GM12878 (cell line): ENCODE results near the gene CELF2.

Experiments used
- CTCF ChIP-seq, 3 experiments: IDR thresholded peaks in 2 of 3; conservative IDR thresholded peaks in 1 of 3; 2 replicates each; pipeline ENCODE4 v1.5.1; 2011; ENCODE audit warnings: low read depth in 3 of 3, low read length in 3 of 3, mild to moderate bottlenecking in 3 of 3, control low read depth in 2 of 3, moderate library complexity in 2 of 3, inconsistent platforms in 1 of 3, mixed read lengths in 1 of 3; ENCODE audit not compliant: control insufficient read depth in 2 of 3, insufficient read depth in 1 of 3; ENCODE audit errors: extremely low read depth in 1 of 3
- HDAC6 ChIP-seq: fragments of 200-600 bp; sonication (generic); IDR thresholded peaks from one replicate; pipeline ENCODE4 v1.8.0; 2017; ENCODE audit warnings: antibody characterized with exemption; ENCODE audit not compliant: unreplicated experiment
- IRF5 ChIP-seq: fragments of 450-650 bp; IDR thresholded peaks from 2 replicates; pipeline ENCODE4 v1.6.1; 2017; ENCODE audit warnings: borderline replicate concordance
- JUND ChIP-seq: IDR thresholded peaks from 2 replicates; pipeline ENCODE4 v1.6.1; 2012; ENCODE audit warnings: low read depth, mild to moderate bottlenecking, low read length, improper control_type of control experiment, moderate library complexity
- MYC ChIP-seq: IDR thresholded peaks from 2 replicates; pipeline ENCODE4 v1.6.1; 2011; ENCODE audit warnings: mild to moderate bottlenecking, low read length, moderate library complexity, inconsistent platforms; ENCODE audit not compliant: insufficient read depth, insufficient replicate concordance, insufficient read length, severe bottlenecking
- NFYB ChIP-seq: IDR thresholded peaks from 2 replicates; pipeline ENCODE4 v1.6.1; 2011; ENCODE audit warnings: low read depth, mild to moderate bottlenecking, low read length, improper control_type of control experiment, moderate library complexity; ENCODE audit not compliant: insufficient read depth
- PAX8 ChIP-seq: fragments of 450-650 bp; IDR thresholded peaks from 2 replicates; pipeline ENCODE4 v1.6.1; 2017; ENCODE audit warnings: mild to moderate bottlenecking, moderate library complexity
- POLR2A ChIP-seq: IDR thresholded peaks from 2 replicates; pipeline ENCODE4 v1.6.1; 2011; ENCODE audit warnings: low read depth, mild to moderate bottlenecking, low read length
- RAD51 ChIP-seq: fragments of 450-650 bp; IDR thresholded peaks from 2 replicates; pipeline ENCODE4 v1.6.1; 2016; ENCODE audit warnings: moderate library complexity, mild to moderate bottlenecking, inconsistent platforms
- SIN3A ChIP-seq: IDR thresholded peaks from 2 replicates; pipeline ENCODE4 v1.6.1; 2012; ENCODE audit warnings: low read depth, low read length, improper control_type of control experiment
- SP1 ChIP-seq: IDR thresholded peaks from one replicate; pipeline ENCODE4 v1.6.1; 2011; ENCODE audit warnings: low read depth, low read length
- TBL1XR1 ChIP-seq: IDR thresholded peaks from 2 replicates; pipeline ENCODE4 v1.6.1; 2012; ENCODE audit warnings: low read depth, low read length, improper control_type of control experiment
- TCF7 ChIP-seq: IDR thresholded peaks from 2 replicates; pipeline ENCODE4 v1.6.1; 2014; ENCODE audit warnings: antibody characterized with exemption, borderline replicate concordance
- TF ChIP-seq, protein P1 (sequence below): IDR thresholded peaks from 2 replicates; pipeline ENCODE4 v1.6.1; 2011; ENCODE audit warnings: borderline replicate concordance, low read depth, mild to moderate bottlenecking, moderate library complexity, low read length; ENCODE audit not compliant: insufficient read depth, poor library complexity, severe bottlenecking

DNA sequence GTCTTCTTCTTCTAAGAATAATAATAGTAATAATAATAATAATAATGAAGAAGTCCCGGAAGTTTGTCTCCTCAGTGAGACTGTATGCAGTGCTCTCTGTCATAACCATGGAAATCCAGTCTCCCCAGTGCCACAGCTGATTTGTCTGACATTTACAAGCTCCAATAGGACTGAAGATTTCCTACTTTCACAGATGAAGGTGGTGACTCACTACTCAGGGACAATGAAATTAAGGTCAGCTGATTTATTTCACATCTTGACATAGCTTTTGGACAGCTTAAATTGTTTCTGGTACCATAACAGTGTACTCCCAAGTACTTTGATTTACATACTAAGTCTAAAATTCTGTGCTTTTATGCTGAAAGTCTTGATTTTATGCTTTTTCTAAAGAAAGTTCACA, 6.9 kb downstream of the CELF2 start:
- TF ChIP-seq, protein P1, sequence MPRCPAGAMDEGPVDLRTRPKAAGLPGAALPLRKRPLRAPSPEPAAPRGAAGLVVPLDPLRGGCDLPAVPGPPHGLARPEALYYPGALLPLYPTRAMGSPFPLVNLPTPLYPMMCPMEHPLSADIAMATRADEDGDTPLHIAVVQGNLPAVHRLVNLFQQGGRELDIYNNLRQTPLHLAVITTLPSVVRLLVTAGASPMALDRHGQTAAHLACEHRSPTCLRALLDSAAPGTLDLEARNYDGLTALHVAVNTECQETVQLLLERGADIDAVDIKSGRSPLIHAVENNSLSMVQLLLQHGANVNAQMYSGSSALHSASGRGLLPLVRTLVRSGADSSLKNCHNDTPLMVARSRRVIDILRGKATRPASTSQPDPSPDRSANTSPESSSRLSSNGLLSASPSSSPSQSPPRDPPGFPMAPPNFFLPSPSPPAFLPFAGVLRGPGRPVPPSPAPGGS: no peak
- TF ChIP-seq POLR2A (no peak), TCF7 (no peak), PAX8 (no peak), CTCF (IDR thresholded peaks at IDR 0.05 in 2 of 3, conservative IDR thresholded peaks at IDR 0.05 in 1 of 3; ENCODE audit: control insufficient read depth in 2 of 3, extremely low read depth in 1 of 3, insufficient read depth in 1 of 3, low read depth in 3 of 3, low read length in 3 of 3) (no peak), HDAC6 (no peak), TBL1XR1 (no peak), RAD51 (no peak), SIN3A (no peak), SP1 (no peak), MYC (no peak), JUND (no peak), IRF5 (no peak), NFYB (no peak)
